SK-N-SH (cell line): ENCODE results near the gene VSIG10L2. TPM values are rescaled to one million over a fixed set of nuclear protein-coding genes. Genes with fewer than 3 reads are reported as not detected.
"Not testable (repeated sequence)": the region's sequence is repeated elsewhere in the genome, so short reads cannot be mapped to it uniquely, and the experiment has no call there.

Source experiments
- CTCF ChIA-PET: fragments of 300-600, 350-600 bp; formaldehyde crosslinking; extraction: SDS; loops from one replicate; lab custom pipeline; 2021; lab: Yijun Ruan, JAX
- POLR2A ChIA-PET: fragments of 350-600 bp; sonication (Branson Sonifier 250); formaldehyde crosslinking; extraction: SDS; loops from one replicate; lab custom pipeline; 2020; ENCODE audit warnings: antibody characterized with exemption, inconsistent platforms; lab: Yijun Ruan, JAX
- DNase-seq: peaks from one replicate; pipeline ENCODE4 v3.0.0; 2012
- H2AFZ ChIP-seq: fragments of 200-600 bp; sonication (generic); 2 replicates; pipeline ENCODE4 v1.8.1; 2016; ENCODE audit warnings: antibody characterized with exemption, mild to moderate bottlenecking, low read depth
- H3F3A ChIP-seq: fragments of 200-600 bp; sonication (generic); replicated peaks from 2 replicates; pipeline ENCODE3; 2016; ENCODE audit warnings: antibody characterized with exemption, mild to moderate bottlenecking; ENCODE audit not compliant: insufficient read depth
- H3K27ac ChIP-seq, 2 experiments: fragments of 200-500 bp in 1 of 2; fragments of 200-600 bp in 1 of 2; sonication (Bioruptor generic) in 1 of 2; sonication (generic), shearing (Covaris generic) in 1 of 2; 2 replicates each; pipeline versions ENCODE4 v1.5.1 to v1.6.1; 2014 to 2016; ENCODE audit warnings: low read depth in 2 of 2, inconsistent platforms in 1 of 2, low read length in 1 of 2, mild to moderate bottlenecking in 1 of 2, mixed read lengths in 1 of 2
- H3K27me3 ChIP-seq: fragments of 200-600 bp; sonication (generic), shearing (Covaris generic); 2 replicates; pipeline ENCODE4 v1.6.1; 2016; ENCODE audit warnings: mixed run types; ENCODE audit not compliant: insufficient read depth
- H3K36me3 ChIP-seq, 2 experiments: fragments of 200-500 bp in 1 of 2; fragments of 200-600 bp in 1 of 2; sonication (Bioruptor generic) in 1 of 2; sonication (generic) in 1 of 2; replicated peaks in 1 of 2; 2 replicates each; pipeline versions ENCODE3 to v1.5.1; 2014 to 2016; ENCODE audit warnings: low read length in 1 of 2, mild to moderate bottlenecking in 1 of 2; ENCODE audit not compliant: insufficient read depth in 2 of 2, control insufficient read depth in 1 of 2
- H3K4me1 ChIP-seq, 2 experiments: fragments of 200-500 bp in 1 of 2; fragments of 200-600 bp in 1 of 2; sonication (Bioruptor generic) in 1 of 2; sonication (generic), shearing (Covaris generic) in 1 of 2; 2 replicates each; pipeline versions ENCODE4 v1.5.1 to v1.6.1; 2014 to 2016; ENCODE audit warnings: low read depth in 1 of 2, low read length in 1 of 2, mixed run types in 1 of 2; ENCODE audit not compliant: insufficient read depth in 2 of 2, control insufficient read depth in 1 of 2
- H3K4me2 ChIP-seq: fragments of 200-600 bp; sonication (generic), shearing (Covaris generic); 2 replicates; pipeline ENCODE4 v1.6.1; 2017; ENCODE audit warnings: mixed run types
- H3K4me3 ChIP-seq, 2 experiments: fragments of 200-500 bp in 1 of 2; fragments of 200-600 bp in 1 of 2; sonication (Bioruptor generic) in 1 of 2; sonication (generic), shearing (Covaris generic) in 1 of 2; 2 replicates each; pipeline versions ENCODE4 v1.5.1 to v1.8.1; 2014 to 2016; ENCODE audit warnings: low read depth in 2 of 2, inconsistent platforms in 1 of 2, low read length in 1 of 2, mild to moderate bottlenecking in 1 of 2, mixed read lengths in 1 of 2, moderate library complexity in 1 of 2
- H3K79me2 ChIP-seq: fragments of 200-600 bp; sonication (generic); 2 replicates; pipeline ENCODE4 v1.8.1; 2017; ENCODE audit warnings: mild to moderate bottlenecking; ENCODE audit not compliant: insufficient read depth
- H3K9ac ChIP-seq: fragments of 200-600 bp; sonication (generic); 2 replicates; pipeline ENCODE4 v1.6.1; 2017; ENCODE audit warnings: mixed run types
- H3K9me2 ChIP-seq: fragments of 200-600 bp; sonication (generic); 2 replicates; pipeline ENCODE4 v1.6.1; 2017; ENCODE audit warnings: mixed run types
- H3K9me3 ChIP-seq: fragments of 200-600 bp; sonication (generic); 2 replicates; pipeline ENCODE4 v1.6.1; 2017; ENCODE audit warnings: mixed run types, mild to moderate bottlenecking, moderate library complexity
- H4K20me1 ChIP-seq: fragments of 200-600 bp; sonication (generic); 2 replicates; pipeline ENCODE4 v1.6.1; 2017; ENCODE audit warnings: mild to moderate bottlenecking, mixed run types; ENCODE audit not compliant: insufficient read depth
- CTCF ChIP-seq: fragments of 200-600 bp; sonication (generic); IDR thresholded peaks from 2 replicates; pipeline ENCODE4 v1.6.1; 2017; ENCODE audit warnings: antibody characterized with exemption, mild to moderate bottlenecking, moderate library complexity
- EP300 ChIP-seq, 2 experiments: IDR thresholded peaks; 2 replicates each; pipeline versions ENCODE4 v1.4.0 to v1.6.1; 2012; ENCODE audit warnings: borderline replicate concordance in 1 of 2, low read depth in 1 of 2, low read length in 1 of 2
- EZH2phosphoT487 ChIP-seq: fragments of 200-600 bp; sonication (generic); IDR thresholded peaks from 2 replicates; pipeline ENCODE4 v1.6.1; 2017; ENCODE audit warnings: low read depth, mixed run types, mild to moderate bottlenecking, antibody characterized with exemption, moderate library complexity, borderline replicate concordance
- FOXJ3 ChIP-seq: sonication (generic); formaldehyde crosslinking; IDR thresholded peaks from 2 replicates; pipeline ENCODE4 v1.5.1; 2020; ENCODE audit warnings: mild to moderate bottlenecking, missing genetic modification reagents
- FOXM1 ChIP-seq: IDR thresholded peaks from 2 replicates; pipeline ENCODE4 v1.4.0; 2012; ENCODE audit warnings: low read depth, mild to moderate bottlenecking
- GABPA ChIP-seq: IDR thresholded peaks from 2 replicates; pipeline ENCODE4 v1.4.0; 2012; ENCODE audit warnings: low read depth, mild to moderate bottlenecking
- GATA2 ChIP-seq: sonication (generic); formaldehyde crosslinking; IDR thresholded peaks from 2 replicates; pipeline ENCODE4 v1.5.0; 2020; ENCODE audit warnings: mild to moderate bottlenecking, missing genetic modification reagents
- JUND ChIP-seq: IDR thresholded peaks from 2 replicates; pipeline ENCODE4 v1.4.0; 2012
- MAX ChIP-seq: IDR thresholded peaks from 2 replicates; pipeline ENCODE4 v1.4.0; 2012; ENCODE audit warnings: low read depth
- MEF2A ChIP-seq: IDR thresholded peaks from 2 replicates; pipeline ENCODE4 v1.4.0; 2012; ENCODE audit warnings: low read depth, borderline replicate concordance
- NFIC ChIP-seq: IDR thresholded peaks from 2 replicates; pipeline ENCODE4 v1.4.0; 2012; ENCODE audit warnings: borderline replicate concordance
- NRF1 ChIP-seq: IDR thresholded peaks from 2 replicates; pipeline ENCODE4 v1.6.1; 2012; ENCODE audit warnings: low read depth, mild to moderate bottlenecking, low read length
- PBX3 ChIP-seq: IDR thresholded peaks from 2 replicates; pipeline ENCODE4; 2012
- RXRA ChIP-seq: IDR thresholded peaks from 2 replicates; pipeline ENCODE4 v1.4.0; 2012; ENCODE audit warnings: low read depth, mild to moderate bottlenecking, borderline replicate concordance
- TCF12 ChIP-seq: IDR thresholded peaks from 2 replicates; pipeline ENCODE4 v1.4.0; 2012
- TEAD4 ChIP-seq: IDR thresholded peaks from 2 replicates; pipeline ENCODE4 v1.4.0; 2012; ENCODE audit warnings: mild to moderate bottlenecking, borderline replicate concordance; ENCODE audit not compliant: insufficient read depth
- USF2 ChIP-seq: fragments of 150-350 bp; IDR thresholded peaks from 2 replicates; pipeline ENCODE4 v1.6.1; 2017; ENCODE audit warnings: antibody characterized with exemption, low read length, low read depth, borderline replicate concordance
- YY1 ChIP-seq: IDR thresholded peaks from 2 replicates; pipeline ENCODE4 v1.4.0; 2012; ENCODE audit warnings: low read depth, mild to moderate bottlenecking
- WGBS: methylation state at CpG from one replicate; pipeline ENCODE4 v1.1.6; 2017; ENCODE audit warnings: low lambda C conversion rate; 5-methylcytosine and 5-hydroxymethylcytosine counted together
- polyA plus RNA-seq, 3 experiments: library from polyadenylated mRNA; depleted of rRNA; stranded (reverse); fragments of >200 nt; gene quantifications; 2 replicates each; pipeline ENCODE4 v1.2.3, GENCODE V29; 2012

The VSIG10L2 gene
- polyA plus RNA-seq, 1 of the 3 experiments (the other 2 are of a cell fraction): 0.02 TPM

GRCh38 chr11:125982348-125982730, 36.5 kb downstream of the VSIG10L2 start:
- peaks cover 0 to 23% of the 10 kb centered on the region in 2 experiments for H3K36me3 ChIP-seq
- WGBS: 90% methylated on average over 3 of the region's 3 CpGs
- H3K79me2 ChIP-seq: no peaks in the 10 kb centered on the region
- H3K27ac ChIP-seq: no peak overlapping the region
- POLR2A ChIA-PET: no interaction called here
- no peaks in the 10 kb centered on the region; a peak in 1 of 4 replicates for H3K4me1 ChIP-seq
- CTCF ChIA-PET: no interaction called here
- TF ChIP-seq USF2 (no peak), NFIC (no peak), JUND (no peak), GATA2 (no peak), CTCF (no peak), PBX3 (no peak), NRF1 (no peak), FOXM1 (no peak), YY1 (no peak), GABPA (no peak), MEF2A (no peak), FOXJ3 (CRISPR knock-in tag) (no peak), RXRA (no peak), TEAD4 (no peak), EP300 (IDR thresholded peaks at IDR 0.05; ENCODE audit: borderline replicate concordance in 1 of 2, low read depth in 1 of 2, low read length in 1 of 2) (no peak), TCF12 (no peak), MAX (no peak), EZH2phosphoT487 (no peak)
- H3K9me2 ChIP-seq: no peaks in the 10 kb centered on the region
- H3K4me3 ChIP-seq: no peak overlapping the region
- DNase-seq: no peak
- no peaks in the 10 kb centered on the region for H3K27me3 ChIP-seq
- H4K20me1 ChIP-seq: no peaks in the 10 kb centered on the region
- H2AFZ ChIP-seq: no peak overlapping the region
- H3K4me2 ChIP-seq: no peak overlapping the region
- H3K9me3 ChIP-seq: no peaks in the 10 kb centered on the region
- H3K9ac ChIP-seq: no peak overlapping the region
- no peaks in the 10 kb centered on the region for H3F3A ChIP-seq

- H3K9ac ChIP-seq, H2AFZ ChIP-seq, H3K27ac ChIP-seq, H3K4me2 ChIP-seq, H4K20me1 ChIP-seq, H3K4me3 ChIP-seq, POLR2A ChIA-PET, DNase-seq, H3F3A ChIP-seq, H3K9me3 ChIP-seq, H3K9me2 ChIP-seq, H3K27me3 ChIP-seq, H3K79me2 ChIP-seq: not testable (repeated sequence)
- Histone ChIP-seq H3K4me1 (peaks cover 4 to 13% of the 10 kb centered on the region in 2 experiments), H3K36me3 (peaks cover 0 to 13% of the 10 kb centered on the region in 2 experiments)
- CTCF ChIA-PET: interaction anchor here (1.0 to 1.2 kb wide), 2 partner anchors 44 to 76 kb away, joined by 3 read pairs; no protein-coding TSS in a partner anchor
- WGBS: 96% methylated on average over 6 of the region's 6 CpGs
Observed at GRCh38 chr11:125985956-125986355, 40.1 kb downstream of the VSIG10L2 start.
